GM23338 (cell line): ENCODE results near the gene GNPTG. TPM values are rescaled to one million over a fixed set of nuclear protein-coding genes. Genes with fewer than 3 reads are reported as not detected.

Source experiments
- ATAC-seq: fragments of 200-7000 bp; cut with Tn5 transposase; 3 replicates; pipeline ENCODE4 v1.9.1; 2020
- DNase-seq: peaks from one replicate; pipeline ENCODE4 v3.0.0-alpha.2; 2015; ENCODE audit warnings: low spot score
- H2AFZ ChIP-seq: fragments of 200-600 bp; sonication (generic); 2 replicates; pipeline ENCODE4 v1.8.0; 2016; ENCODE audit warnings: antibody characterized with exemption, mild to moderate bottlenecking, moderate library complexity
- H3F3A ChIP-seq: fragments of 200-600 bp; sonication (generic); replicated peaks from 2 replicates; pipeline ENCODE4 v1.8.0; 2017; ENCODE audit warnings: antibody characterized with exemption, mixed run types, low read depth
- H3K27ac ChIP-seq: fragments of 200-600 bp; sonication (generic); 2 replicates; pipeline ENCODE4 v1.6.1; 2016; ENCODE audit warnings: low read depth
- H3K27me3 ChIP-seq: fragments of 200-600 bp; sonication (generic); 2 replicates; pipeline ENCODE4 v1.8.0; 2016; ENCODE audit warnings: mild to moderate bottlenecking, mixed run types, moderate library complexity; ENCODE audit not compliant: insufficient read depth
- H3K36me3 ChIP-seq: fragments of 200-600 bp; sonication (generic); 2 replicates; pipeline ENCODE4 v1.8.0; 2016; ENCODE audit warnings: mild to moderate bottlenecking; ENCODE audit not compliant: insufficient read depth
- H3K4me1 ChIP-seq: fragments of 200-600 bp; sonication (generic); 2 replicates; pipeline ENCODE4 v1.8.0; 2016; ENCODE audit warnings: mild to moderate bottlenecking, moderate library complexity; ENCODE audit not compliant: insufficient read depth
- H3K4me2 ChIP-seq: fragments of 200-600 bp; sonication (generic); 2 replicates; pipeline ENCODE4 v1.7.1; 2017; ENCODE audit warnings: mixed run types
- H3K4me3 ChIP-seq: fragments of 200-600 bp; sonication (generic); 2 replicates; pipeline ENCODE4 v1.6.1; 2016; ENCODE audit warnings: mixed run types
- H3K79me2 ChIP-seq: fragments of 200-600 bp; sonication (generic); replicated peaks from 2 replicates; pipeline ENCODE4 v1.8.0; 2017; ENCODE audit warnings: mild to moderate bottlenecking; ENCODE audit not compliant: insufficient read depth
- H3K9me2 ChIP-seq: fragments of 200-600 bp; sonication (generic); 2 replicates; pipeline ENCODE4 v1.8.0; 2017; ENCODE audit not compliant: insufficient read depth
- H4K20me1 ChIP-seq: fragments of 200-600 bp; sonication (generic); replicated peaks from 2 replicates; pipeline ENCODE4 v1.8.0; 2017; ENCODE audit warnings: mild to moderate bottlenecking; ENCODE audit not compliant: insufficient read depth
- H3K27ac Mint-ChIP-seq: 2 replicates; pipeline ENCODE4 v1.8.0; 2020; ENCODE audit warnings: inconsistent platforms, mild to moderate bottlenecking, moderate library complexity, mixed read lengths
- H3K27me3 Mint-ChIP-seq: 3 replicates; pipeline ENCODE4 v1.8.0; 2022; ENCODE audit warnings: low read depth, mild to moderate bottlenecking, moderate library complexity, mixed read lengths, inconsistent platforms; ENCODE audit not compliant: insufficient read depth, poor library complexity
- H3K36me3 Mint-ChIP-seq: 3 replicates; pipeline ENCODE4 v1.8.0; 2021; ENCODE audit warnings: low read depth, mild to moderate bottlenecking, inconsistent platforms, moderate library complexity, mixed read lengths
- H3K4me1 Mint-ChIP-seq: 3 replicates; pipeline ENCODE4 v1.8.0; 2020; ENCODE audit warnings: mild to moderate bottlenecking, inconsistent platforms, mixed read lengths
- H3K4me3 Mint-ChIP-seq: 3 replicates; pipeline ENCODE4 v1.8.0; 2021; ENCODE audit warnings: moderate library complexity, mild to moderate bottlenecking, inconsistent platforms, mixed read lengths
- H3K9me3 Mint-ChIP-seq: 3 replicates; pipeline ENCODE4 v1.8.0; 2020; ENCODE audit warnings: moderate library complexity, mild to moderate bottlenecking, inconsistent platforms, mixed read lengths
- CREB1 ChIP-seq: fragments of 250-450 bp; sonication (Bioruptor Pico); IDR thresholded peaks from 2 replicates; pipeline ENCODE4 v1.5.0; 2020; ENCODE audit warnings: low read depth, mild to moderate bottlenecking, moderate library complexity
- CTCF ChIP-seq, 2 experiments: fragments of 200-600 bp in 1 of 2; sonication (generic) in 1 of 2; conservative IDR thresholded peaks; 2 replicates each; pipeline versions ENCODE4 v1.5.1 to v1.6.1; 2016 to 2017; ENCODE audit warnings: antibody characterized with exemption in 2 of 2, low read depth in 2 of 2, mild to moderate bottlenecking in 2 of 2, moderate library complexity in 1 of 2
- ETS1 ChIP-seq: IDR thresholded peaks from 2 replicates; pipeline ENCODE4 v1.6.1; 2016; ENCODE audit warnings: antibody characterized with exemption
- EZH2 ChIP-seq: fragments of 200-600 bp; sonication (generic); IDR thresholded peaks from one replicate; pipeline ENCODE4 v1.8.0; 2017; ENCODE audit warnings: antibody characterized with exemption, mild to moderate bottlenecking, low read depth; ENCODE audit not compliant: unreplicated experiment
- EZH2phosphoT487 ChIP-seq: fragments of 200-600 bp; sonication (generic); IDR thresholded peaks from one replicate; pipeline ENCODE4 v1.8.1; 2018; ENCODE audit warnings: antibody characterized with exemption; ENCODE audit not compliant: unreplicated experiment
- JUNB ChIP-seq: IDR thresholded peaks from one replicate; pipeline ENCODE4 v1.6.1; 2016; ENCODE audit warnings: antibody characterized with exemption; ENCODE audit not compliant: unreplicated experiment
- NANOG ChIP-seq: IDR thresholded peaks from 2 replicates; pipeline ENCODE4 v1.6.1; 2016; ENCODE audit warnings: antibody characterized with exemption, borderline replicate concordance
- POLR2AphosphoS5 ChIP-seq: IDR thresholded peaks from 2 replicates; pipeline ENCODE4 v1.6.1; 2016; ENCODE audit warnings: antibody characterized with exemption, low read depth
- REST ChIP-seq: IDR thresholded peaks from one replicate; pipeline ENCODE4 v1.6.1; 2018; ENCODE audit warnings: antibody characterized with exemption; ENCODE audit not compliant: unreplicated experiment
- STAT1 ChIP-seq: IDR thresholded peaks from one replicate; pipeline ENCODE4 v1.6.1; 2016; ENCODE audit warnings: antibody characterized with exemption; ENCODE audit not compliant: unreplicated experiment
- ZNF114 ChIP-seq: fragments of 250-450 bp; sonication (Bioruptor Pico); IDR thresholded peaks from 2 replicates; pipeline ENCODE4 v1.5.0; 2020; ENCODE audit warnings: mild to moderate bottlenecking, moderate library complexity
- ZNF331 ChIP-seq: fragments of 250-450 bp; sonication (Bioruptor Pico); IDR thresholded peaks from 2 replicates; pipeline ENCODE4 v1.5.0; 2020; ENCODE audit warnings: low read depth, mild to moderate bottlenecking, moderate library complexity
- ZNF462 ChIP-seq: fragments of 250-450 bp; sonication (Bioruptor Pico); IDR thresholded peaks from 2 replicates; pipeline ENCODE4 v1.5.0; 2020; ENCODE audit warnings: mild to moderate bottlenecking, moderate library complexity
- polyA plus RNA-seq: library from polyadenylated mRNA; unstranded; fragments of >200 nt; fragmentation: Nextera tagmentation; extraction: Ambion mirVana; gene quantifications from 2 replicates; pipeline ENCODE4 v1.2.1, GENCODE V29; 2016
- total RNA-seq: library from RNA; depleted of rRNA; stranded (reverse); fragments of >200 nt; shearing (Covaris generic); gene quantifications from 2 replicates; pipeline ENCODE4 v1.2.3, GENCODE V29; 2014

The GNPTG gene
- total and polyA plus RNA-seq, 2 experiments from 2014 or later = 23.3 to 41.0 TPM

- Histone ChIP-seq H4K20me1 (peaks cover 29% of the 10 kb centered on the region), H3K4me1 (no peaks in the 10 kb centered on the region), H3K4me2 (no peak overlapping the region), H3K27me3 (no peaks in the 10 kb centered on the region), H3K9me2 (no peaks in the 10 kb centered on the region), H2AFZ (no peak overlapping the region), H3K79me2 (peaks cover 69% of the 10 kb centered on the region), H3K4me3 (no peak overlapping the region), H3K27ac (no peak overlapping the region), H3F3A (0 out of 2 replicates have a peak, but pooled peaks cover 7% of the 10 kb centered on the region), H3K36me3 (peaks cover 40% of the 10 kb centered on the region)
- Mint-ChIP-seq H3K27me3 (peaks cover 18% of the 10 kb centered on the region), H3K36me3 (peaks cover 87% of the 10 kb centered on the region), H3K27ac (no peak overlapping the region), H3K9me3 (no peaks in the 10 kb centered on the region), H3K4me3 (no peak overlapping the region), H3K4me1 (no peaks in the 10 kb centered on the region)
- TF ChIP-seq CTCF (conservative IDR thresholded peaks at IDR 0.05; ENCODE audit: low read depth in 2 of 2) = no peak
- no peak for TF ChIP-seq EZH2
- no peak for TF ChIP-seq ZNF114 (CRISPR knock-in tag)
- TF ChIP-seq REST = no peak
- no peak for TF ChIP-seq STAT1
- no peak for TF ChIP-seq NANOG
- no peak for TF ChIP-seq ZNF462
- no peak for TF ChIP-seq CREB1
- TF ChIP-seq POLR2AphosphoS5 = no peak
- no peak for TF ChIP-seq JUNB
- TF ChIP-seq ZNF331 (CRISPR knock-in tag) = no peak
- no peak for TF ChIP-seq ETS1
- TF ChIP-seq EZH2phosphoT487 = no peak
- no peak for ATAC-seq
- DNase-seq = no peak
Observed at GRCh38 chr16:1317479-1318267, 34.1 kb upstream of the GNPTG start.
